ENCODE results near the gene DGKI.
A peak's percentile ranks its signal among the peaks of the same experiment; 100 is the strongest.

Gene DGKI

GRCh38 chr7:137762334-137762733 lies 84.4 kb downstream of the DGKI start:
- DNase-seq (ENCODE audit: low read depth), result no peak
- H3K4me3 ChIP-seq (ENCODE audit: control insufficient read depth, low read depth, low read length), result no peak overlapping the region
- TF ChIP-seq, protein P1, sequence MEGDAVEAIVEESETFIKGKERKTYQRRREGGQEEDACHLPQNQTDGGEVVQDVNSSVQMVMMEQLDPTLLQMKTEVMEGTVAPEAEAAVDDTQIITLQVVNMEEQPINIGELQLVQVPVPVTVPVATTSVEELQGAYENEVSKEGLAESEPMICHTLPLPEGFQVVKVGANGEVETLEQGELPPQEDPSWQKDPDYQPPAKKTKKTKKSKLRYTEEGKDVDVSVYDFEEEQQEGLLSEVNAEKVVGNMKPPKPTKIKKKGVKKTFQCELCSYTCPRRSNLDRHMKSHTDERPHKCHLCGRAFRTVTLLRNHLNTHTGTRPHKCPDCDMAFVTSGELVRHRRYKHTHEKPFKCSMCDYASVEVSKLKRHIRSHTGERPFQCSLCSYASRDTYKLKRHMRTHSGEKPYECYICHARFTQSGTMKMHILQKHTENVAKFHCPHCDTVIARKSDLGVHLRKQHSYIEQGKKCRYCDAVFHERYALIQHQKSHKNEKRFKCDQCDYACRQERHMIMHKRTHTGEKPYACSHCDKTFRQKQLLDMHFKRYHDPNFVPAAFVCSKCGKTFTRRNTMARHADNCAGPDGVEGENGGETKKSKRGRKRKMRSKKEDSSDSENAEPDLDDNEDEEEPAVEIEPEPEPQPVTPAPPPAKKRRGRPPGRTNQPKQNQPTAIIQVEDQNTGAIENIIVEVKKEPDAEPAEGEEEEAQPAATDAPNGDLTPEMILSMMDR (IDR thresholded peaks at IDR 0.05; ENCODE audit: control insufficient read depth, insufficient read depth, low read depth, low read length, missing control alignments), result no peak

- H3K4me3 ChIP-seq (ENCODE audit: control insufficient read depth, low read depth, low read length), result no peak overlapping the region
- TF ChIP-seq, protein P1 (IDR thresholded peaks at IDR 0.05; ENCODE audit: control insufficient read depth, insufficient read depth, low read depth, low read length, missing control alignments), result no peak
- DNase-seq (ENCODE audit: low read depth), result no peak
Observed at GRCh38 chr7:137760111-137760510, 86.7 kb downstream of the DGKI start.

DNA sequence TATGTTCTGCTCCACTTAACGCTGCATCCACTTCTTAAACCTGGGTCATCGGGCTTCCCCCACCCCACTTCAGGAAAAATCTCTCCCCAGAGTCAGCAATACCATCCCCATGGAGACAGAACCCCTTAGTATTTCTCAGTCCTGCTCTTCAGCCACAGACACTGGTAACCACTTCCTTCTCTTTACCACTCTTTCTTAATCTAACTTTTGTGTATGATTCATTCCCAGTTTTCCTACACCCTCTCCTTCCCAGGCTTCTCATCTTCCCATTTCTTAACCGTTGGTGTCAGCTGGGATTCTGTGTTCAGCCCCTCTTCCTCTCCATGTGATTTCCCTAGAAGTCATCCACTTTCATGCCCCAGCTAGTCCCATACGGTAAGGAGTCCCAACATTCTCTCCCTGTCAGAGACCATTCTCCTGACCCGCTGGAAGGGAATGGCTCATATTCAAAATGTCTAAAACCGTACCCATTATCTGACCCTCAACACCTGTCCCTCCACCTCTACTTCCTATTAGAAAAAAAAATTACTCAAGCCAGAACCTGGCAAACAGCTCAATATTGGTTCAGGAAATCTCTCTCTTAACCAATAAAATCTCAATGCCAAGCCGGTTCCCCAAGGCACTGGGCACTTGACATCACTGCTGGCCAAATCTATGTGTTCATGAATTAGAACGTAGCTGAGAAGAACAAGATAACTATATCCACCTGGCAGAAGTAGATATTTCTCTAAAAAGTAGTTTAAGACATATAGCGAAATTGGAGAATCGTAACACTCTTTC lies 89.4 kb downstream of the DGKI start:
- no peak overlapping the region for H3K4me3 ChIP-seq (ENCODE audit: control insufficient read depth, low read depth, low read length)
- DNase-seq (ENCODE audit: low read depth), result peak; percentile 41

GRCh38 chr7:137755846-137756651 lies 90.7 kb downstream of the DGKI start:
- TF ChIP-seq, protein P1 (IDR thresholded peaks at IDR 0.05; ENCODE audit: control insufficient read depth, insufficient read depth, low read depth, low read length, missing control alignments), result no peak
- no peak for DNase-seq (ENCODE audit: low read depth)
- no peak overlapping the region for H3K4me3 ChIP-seq (ENCODE audit: control insufficient read depth, low read depth, low read length)

More for the DNA sequence above, 89.4 kb downstream of the DGKI start:
- TF ChIP-seq, protein P1 (IDR thresholded peaks at IDR 0.05; ENCODE audit: control insufficient read depth, insufficient read depth, low read depth, low read length, missing control alignments), result no peak

DNA sequence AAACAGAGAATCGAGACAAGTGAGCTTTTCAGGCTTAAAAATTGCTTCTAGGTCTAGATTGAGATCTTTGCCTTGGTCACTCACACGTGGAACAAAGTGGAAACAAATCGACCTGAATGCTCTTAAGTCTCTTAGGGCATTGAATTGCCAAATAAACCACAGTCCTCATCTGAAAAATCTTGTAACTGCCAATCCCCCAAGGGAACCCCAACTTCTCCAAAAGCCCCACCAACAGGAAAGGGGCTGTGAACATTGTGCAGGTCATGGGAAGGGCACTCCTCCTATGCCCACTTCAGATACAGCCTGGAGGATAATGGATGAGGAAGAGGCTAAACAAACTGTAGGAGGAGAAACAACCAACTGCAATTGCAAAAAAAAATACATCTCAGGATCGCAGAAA lies 91.3 kb downstream of the DGKI start:
- DNase-seq (ENCODE audit: low read depth), result no peak
- TF ChIP-seq, protein P1 (IDR thresholded peaks at IDR 0.05; ENCODE audit: control insufficient read depth, insufficient read depth, low read depth, low read length, missing control alignments), result no peak

GRCh38 chr7:137753948-137754851 lies 92.6 kb downstream of the DGKI start:
- H3K4me3 ChIP-seq (ENCODE audit: control insufficient read depth, low read depth, low read length), result no peak overlapping the region
- TF ChIP-seq, protein P1 (IDR thresholded peaks at IDR 0.05; ENCODE audit: control insufficient read depth, insufficient read depth, low read depth, low read length, missing control alignments), result no peak
- DNase-seq (ENCODE audit: low read depth), result no peak

More for the DNA sequence above, 91.3 kb downstream of the DGKI start:
- H3K4me3 ChIP-seq (ENCODE audit: control insufficient read depth, low read depth, low read length), result no peak overlapping the region

Measured in AG09309 (cell line).